Measurements from ENCODE around the gene SMOC2. TPM values are rescaled to one million over a fixed set of nuclear protein-coding genes. Genes with fewer than 3 reads are reported as not detected.
A peak's percentile ranks its signal among the peaks of the same experiment; 100 is the strongest.

Gene SMOC2
- total and polyA plus RNA-seq, 12 donors, result 3.0 to 32.0 (median 10.5) TPM

DNA sequence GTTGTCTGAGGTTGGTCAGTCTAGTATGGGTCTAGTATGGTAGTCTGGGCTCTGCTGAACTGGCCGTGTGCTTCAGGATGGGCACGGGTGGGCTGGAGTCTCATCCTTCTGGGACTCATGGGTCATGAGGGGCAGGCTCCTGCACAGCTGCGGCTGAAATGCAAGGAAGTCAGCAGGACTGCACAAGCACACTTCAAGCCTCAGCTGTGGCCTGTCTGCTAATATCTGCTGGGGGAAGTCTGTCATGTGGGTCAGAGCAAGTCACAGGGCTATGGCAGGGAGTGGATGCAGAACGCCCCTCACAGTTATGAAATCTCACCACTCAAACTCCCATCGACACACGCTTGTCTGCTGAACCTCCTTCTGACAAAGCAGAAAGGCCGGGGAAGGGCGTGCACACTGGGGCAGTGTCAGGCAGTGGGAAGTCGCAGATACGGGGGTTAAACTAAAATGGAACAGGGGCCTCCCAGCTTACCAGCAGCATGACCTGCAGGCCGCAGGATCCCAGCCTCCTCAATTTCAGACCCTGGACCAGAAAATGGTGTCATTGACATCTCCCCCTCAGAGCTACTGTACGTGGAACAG, 229.5 kb downstream of the SMOC2 start:
- H3K27ac ChIP-seq, result no peak overlapping the region
- peak in 1 of 7 donors; percentile 18 for DNase-seq
- no peaks in the 10 kb centered on the region for H3K27me3 ChIP-seq
- H3K4me1 ChIP-seq (replicated peaks in 1 of 2), result no peaks in the 10 kb centered on the region
- intact Hi-C loops (cut with DNase I), result no loop called here
- H3K36me3 ChIP-seq (replicated peaks in 1 of 2), result no peaks in the 10 kb centered on the region
- H3K9me3 ChIP-seq (replicated peaks in 1 of 3), result no peaks in the 10 kb centered on the region
- 76 to 88% (median 81%) methylated on average over 10 to 12 of the region's 12 CpGs for WGBS, 4 donors
- TF ChIP-seq, protein P1, sequence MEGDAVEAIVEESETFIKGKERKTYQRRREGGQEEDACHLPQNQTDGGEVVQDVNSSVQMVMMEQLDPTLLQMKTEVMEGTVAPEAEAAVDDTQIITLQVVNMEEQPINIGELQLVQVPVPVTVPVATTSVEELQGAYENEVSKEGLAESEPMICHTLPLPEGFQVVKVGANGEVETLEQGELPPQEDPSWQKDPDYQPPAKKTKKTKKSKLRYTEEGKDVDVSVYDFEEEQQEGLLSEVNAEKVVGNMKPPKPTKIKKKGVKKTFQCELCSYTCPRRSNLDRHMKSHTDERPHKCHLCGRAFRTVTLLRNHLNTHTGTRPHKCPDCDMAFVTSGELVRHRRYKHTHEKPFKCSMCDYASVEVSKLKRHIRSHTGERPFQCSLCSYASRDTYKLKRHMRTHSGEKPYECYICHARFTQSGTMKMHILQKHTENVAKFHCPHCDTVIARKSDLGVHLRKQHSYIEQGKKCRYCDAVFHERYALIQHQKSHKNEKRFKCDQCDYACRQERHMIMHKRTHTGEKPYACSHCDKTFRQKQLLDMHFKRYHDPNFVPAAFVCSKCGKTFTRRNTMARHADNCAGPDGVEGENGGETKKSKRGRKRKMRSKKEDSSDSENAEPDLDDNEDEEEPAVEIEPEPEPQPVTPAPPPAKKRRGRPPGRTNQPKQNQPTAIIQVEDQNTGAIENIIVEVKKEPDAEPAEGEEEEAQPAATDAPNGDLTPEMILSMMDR (IDR thresholded peaks at IDR 0.05), result no peak
- TF ChIP-seq POLR2A (IDR thresholded peaks at IDR 0.05), result no peak
- H3K4me3 ChIP-seq, result no peak overlapping the region

DNA sequence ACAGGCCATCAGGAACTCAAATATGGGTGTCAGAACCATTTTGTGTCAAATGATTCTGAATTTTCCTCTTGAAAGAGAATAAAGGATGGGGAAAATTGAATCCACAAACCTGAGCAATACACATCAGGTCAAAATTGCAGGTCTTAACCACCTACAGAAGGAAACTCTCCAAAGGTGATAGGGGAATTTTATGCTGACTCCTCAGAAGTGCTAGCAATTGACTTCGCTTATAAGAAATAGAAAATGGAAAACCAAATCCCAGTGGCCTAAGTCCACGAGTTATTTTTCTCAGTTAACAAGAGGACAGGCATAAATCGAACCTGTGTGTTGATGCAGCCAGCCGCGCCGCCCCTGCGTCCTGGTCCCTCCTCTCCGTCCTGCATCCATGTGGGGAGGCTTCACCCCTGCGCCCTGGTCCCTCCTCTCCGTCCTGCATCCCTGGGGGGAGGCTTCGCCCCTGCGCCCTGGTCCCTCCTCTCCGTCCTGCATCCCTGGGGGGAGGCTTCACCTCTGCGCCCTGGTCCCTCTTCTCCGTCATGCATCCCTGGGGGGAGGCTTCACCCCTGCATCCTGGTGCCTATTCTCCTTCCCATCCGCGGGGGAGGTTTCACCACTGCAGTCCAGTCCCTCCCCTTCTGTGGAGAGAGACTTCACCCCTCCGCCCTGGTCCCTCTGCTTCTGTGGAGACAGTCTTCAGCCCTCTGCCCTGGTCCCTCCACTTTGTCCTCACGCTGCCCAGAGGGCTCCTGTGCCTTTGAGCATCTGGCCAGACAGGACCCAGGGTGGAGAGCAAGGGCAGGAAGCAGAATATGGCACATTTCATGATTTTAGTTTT, 230.3 kb downstream of the SMOC2 start:
- 81 to 93% (median 84%) methylated on average over 18 to 19 of the region's 19 CpGs for WGBS, 4 donors
- Histone ChIP-seq H3K27me3 (no peaks in the 10 kb centered on the region), H3K4me3 (no peak overlapping the region), H3K9me3 (replicated peaks in 1 of 3) (no peaks in the 10 kb centered on the region), H3K27ac (no peak overlapping the region), H3K36me3 (replicated peaks in 1 of 2) (no peaks in the 10 kb centered on the region), H3K4me1 (replicated peaks in 1 of 2) (no peaks in the 10 kb centered on the region)
- intact Hi-C loops (cut with DNase I), result no loop called here
- DNase-seq, result peak in 1 of 7 donors; percentile 13
- TF ChIP-seq POLR2A (IDR thresholded peaks at IDR 0.05), result no peak
- TF ChIP-seq, protein P1 (IDR thresholded peaks at IDR 0.05), result no peak

DNA sequence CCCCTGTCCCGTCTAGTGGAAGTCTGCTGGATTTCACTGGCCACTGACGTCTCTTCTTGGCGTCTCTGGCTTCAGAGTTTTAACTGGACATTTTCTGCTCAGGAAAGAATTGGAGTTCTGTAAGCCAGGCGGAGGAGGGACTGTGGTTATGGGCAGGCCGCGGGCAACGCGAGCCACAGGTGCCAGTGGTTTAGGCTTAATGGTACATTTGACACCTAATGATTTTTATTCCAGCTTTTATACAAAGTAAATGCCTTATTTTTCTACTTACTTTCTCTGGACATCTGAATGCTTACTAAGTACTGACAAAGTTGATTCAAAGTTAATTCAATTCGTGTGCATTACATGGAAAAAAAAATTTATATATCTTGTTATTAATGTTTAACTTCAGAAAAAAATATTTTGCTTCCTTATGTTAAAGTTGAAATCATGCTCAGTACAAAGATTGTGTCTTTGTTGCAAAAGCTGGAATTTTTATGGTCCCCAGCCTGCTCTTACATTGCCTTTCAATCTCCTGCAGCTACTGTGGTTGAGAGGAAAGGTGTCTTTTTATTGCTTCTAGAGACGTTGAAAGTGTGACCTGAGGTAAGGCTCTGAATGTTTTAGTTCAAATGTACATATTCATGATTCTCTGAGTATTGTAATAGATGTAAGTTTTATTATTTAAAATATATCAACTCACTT, 231.0 kb downstream of the SMOC2 start:
- Histone ChIP-seq H3K4me3 (no peak overlapping the region), H3K27me3 (no peaks in the 10 kb centered on the region), H3K9me3 (replicated peaks in 1 of 3) (no peaks in the 10 kb centered on the region), H3K36me3 (replicated peaks in 1 of 2) (no peaks in the 10 kb centered on the region), H3K27ac (no peak overlapping the region), H3K4me1 (replicated peaks in 1 of 2) (no peaks in the 10 kb centered on the region)
- peak in 1 of 7 donors; percentile 9 for DNase-seq
- intact Hi-C loops (cut with DNase I), result no loop called here
- 74 to 78% (median 76%) methylated on average over 10 of the region's 10 CpGs for WGBS, 4 donors
- TF ChIP-seq, protein P1 (IDR thresholded peaks at IDR 0.05), result no peak

DNA sequence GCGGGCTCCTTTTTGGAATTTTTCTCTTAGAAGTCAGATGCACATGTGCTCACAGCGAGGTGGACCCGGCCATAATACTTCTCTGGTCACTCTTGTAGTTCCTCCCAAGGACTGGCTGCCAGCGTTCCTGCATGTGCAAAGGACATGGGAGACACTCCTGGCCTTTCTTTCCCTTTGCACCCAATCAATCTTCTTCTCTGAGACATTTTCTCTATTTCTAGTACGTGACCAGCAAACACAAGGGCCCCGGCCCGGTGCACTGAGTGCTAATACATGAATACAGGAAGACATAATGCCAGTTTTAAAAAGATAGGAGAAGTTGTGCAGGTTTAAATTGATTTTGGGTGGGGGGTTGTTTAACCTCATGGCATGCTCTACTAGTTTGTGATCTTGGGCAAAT, 233.6 kb downstream of the SMOC2 start:
- no peaks in the 10 kb centered on the region for H3K36me3 ChIP-seq (replicated peaks in 1 of 2)
- H3K9me3 ChIP-seq (replicated peaks in 1 of 3), result no peaks in the 10 kb centered on the region
- no peak overlapping the region for H3K27ac ChIP-seq
- intact Hi-C loops (cut with DNase I), result no loop called here
- H3K4me3 ChIP-seq, result no peak overlapping the region
- H3K27me3 ChIP-seq, result no peaks in the 10 kb centered on the region
- WGBS, 4 donors, result 82 to 90% (median 86%) methylated on average over 7 of the region's 7 CpGs
- DNase-seq, result peak in 1 of 7 donors; percentile 15
- TF ChIP-seq POLR2A (IDR thresholded peaks at IDR 0.05), result no peak
- TF ChIP-seq, protein P1 (IDR thresholded peaks at IDR 0.05), result no peak
- no peaks in the 10 kb centered on the region for H3K4me1 ChIP-seq (replicated peaks in 1 of 2)
